Small intestine (tissue), 16 donors: ENCODE measurements around the gene PLSCR2. TPM values are rescaled to one million over a fixed set of nuclear protein-coding genes. Genes with fewer than 3 reads are reported as not detected.
A peak's percentile ranks its signal among the peaks of the same experiment; 100 is the strongest.

ENCODE experiments used
- DNase-seq, 2 donors: peaks; one replicate each; pipeline versions ENCODE4 v3.0.0 to v3.0.0-alpha.2; 2013
- FAIRE-seq: peaks from 2 replicates; lab custom pipeline; 2012; peaks lifted over from hg19 to GRCh38; lab: Jason Lieb, UNC
- H3K27ac ChIP-seq, 3 donors: one replicate each; pipeline ENCODE4 v1.5.1; 2013; ENCODE audit warnings: low read length in 2 of 3, mild to moderate bottlenecking in 2 of 3, control low read depth in 1 of 3, inconsistent platforms in 1 of 3, low read depth in 1 of 3, moderate library complexity in 1 of 3
- H3K27me3 ChIP-seq, 3 donors: one replicate each; pipeline ENCODE4 v1.6.1; 2013; ENCODE audit warnings: low read length in 3 of 3, inconsistent platforms in 1 of 3; ENCODE audit not compliant: control insufficient read depth in 3 of 3, insufficient read depth in 3 of 3
- H3K36me3 ChIP-seq, 3 donors: one replicate each; pipeline ENCODE4 v1.6.1; 2013; ENCODE audit warnings: low read length in 3 of 3, inconsistent platforms in 1 of 3, low read depth in 1 of 3, mild to moderate bottlenecking in 1 of 3, moderate library complexity in 1 of 3; ENCODE audit not compliant: control insufficient read depth in 3 of 3, insufficient read depth in 2 of 3
- H3K4me1 ChIP-seq, 3 donors: one replicate each; pipeline ENCODE4 v1.6.1; 2013; ENCODE audit warnings: low read length in 2 of 3, inconsistent platforms in 1 of 3, low read depth in 1 of 3, mild to moderate bottlenecking in 1 of 3, moderate library complexity in 1 of 3; ENCODE audit not compliant: control insufficient read depth in 3 of 3, insufficient read depth in 2 of 3
- H3K4me3 ChIP-seq, 3 donors: one replicate each; pipeline ENCODE4 v1.5.1; 2013; ENCODE audit warnings: low read length in 3 of 3, control low read depth in 1 of 3, inconsistent platforms in 1 of 3, low read depth in 1 of 3, mild to moderate bottlenecking in 1 of 3, moderate library complexity in 1 of 3
- H3K9me3 ChIP-seq, 2 donors: one replicate each; pipeline ENCODE4 v1.6.1; 2013; ENCODE audit warnings: low read depth in 1 of 2, low read length in 1 of 2; ENCODE audit not compliant: control insufficient read depth in 2 of 2, insufficient read depth in 1 of 2
- WGBS, 3 donors: extraction: QIAGEN DNeasy Blood & Tissue Kit; methylation state at CpG; one replicate each; pipeline ENCODE4 v1.1.7; 2013; 5-methylcytosine and 5-hydroxymethylcytosine counted together
- long read RNA-seq, 10 donors: transcript quantifications; one replicate each; lab custom pipeline, GENCODE V29; 2026
- polyA plus RNA-seq, 4 donors: library from polyadenylated mRNA; stranded (reverse) in 3 of 4; unstranded in 1 of 4; fragments of 200-250 nt in 3 of 4; fragments of 120-200 nt in 1 of 4; gene quantifications; one replicate each; pipeline versions ENCODE4 v1.2.1 to v1.2.3, GENCODE V29; 2013
- donor health status: healthy with polysubstance abuse.
- donor health status: control.
- donor health status: control.
- donor health status: Bipolar disorder and iron deficiency.
- donor health status: healthy.

The PLSCR2 gene, protein sequence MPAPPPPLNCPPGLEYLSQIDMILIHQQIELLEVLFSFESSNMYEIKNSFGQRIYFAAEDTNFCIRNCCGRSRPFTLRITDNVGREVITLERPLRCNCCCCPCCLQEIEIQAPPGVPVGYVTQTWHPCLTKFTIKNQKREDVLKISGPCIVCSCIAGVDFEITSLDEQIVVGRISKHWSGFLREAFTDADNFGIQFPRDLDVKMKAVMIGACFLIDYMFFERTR
- polyA plus RNA-seq, result under 1 TPM in 1 of 4 donors, not detected in 3; 0.65 TPM
- long read RNA-seq, donor 1, result 0 reads
- long read RNA-seq, donor 2, result 0 reads
- long read RNA-seq, donor 3, result 0 reads
- long read RNA-seq, donor 4, result 0 reads
- long read RNA-seq, donor 5, result 0 reads
- long read RNA-seq, donor 6, result 0 reads
- long read RNA-seq, donor 7, result 0 reads
- long read RNA-seq, donor 8, result 0 reads
- long read RNA-seq, donor 9, result 0 reads
- long read RNA-seq, donor 10, result 0 reads

DNA sequence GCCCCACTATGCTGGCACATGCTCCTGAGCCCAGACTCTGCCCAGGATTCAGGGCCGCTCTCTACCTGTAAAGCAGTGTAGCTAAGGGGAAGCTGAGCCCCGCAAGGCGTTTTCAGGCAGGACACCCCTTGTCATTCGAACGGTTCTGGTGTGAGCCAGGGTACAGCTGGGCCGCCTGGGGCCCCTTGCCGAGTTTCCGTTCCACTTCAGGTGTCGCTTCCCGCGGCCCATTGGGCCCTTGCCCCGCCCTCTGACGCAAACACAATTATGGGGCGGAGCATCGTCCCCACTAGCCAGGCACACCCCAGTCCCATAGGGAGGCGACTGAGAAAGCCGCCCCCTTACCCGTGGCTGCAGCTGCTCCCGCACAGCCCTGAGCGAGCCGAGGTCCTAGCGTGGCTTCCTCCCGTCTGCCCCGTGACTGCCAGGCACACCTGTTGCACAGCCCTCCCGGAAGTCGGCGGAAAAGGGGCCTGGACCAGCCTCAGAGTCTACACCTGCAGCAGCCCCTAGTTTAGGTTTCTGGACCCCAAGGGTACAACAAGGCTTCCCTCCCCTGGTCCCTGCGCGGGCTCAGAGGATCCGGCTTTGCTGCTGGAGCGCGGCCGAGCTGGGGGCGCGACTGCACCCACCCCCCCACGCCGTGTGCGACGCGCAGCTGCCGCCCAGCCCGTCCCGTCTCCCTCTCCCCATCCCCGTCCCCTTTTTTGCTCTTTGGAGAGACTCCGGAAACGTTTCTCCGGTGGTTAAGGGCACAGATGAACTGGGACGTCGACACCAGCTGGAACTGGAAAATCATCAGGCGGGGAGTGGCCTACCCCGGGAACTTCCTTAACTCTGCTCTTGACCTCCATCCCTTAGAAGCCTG lies at the start of gene PLSCR2:
Gene PLSCR2 (minus strand): TSS at position 412 of the 868 bp plus-strand sequence. CDS start 9,657 bp downstream, outside the sequence.
- Histone ChIP-seq H3K4me1 (no peaks in the 10 kb centered on the region), H3K36me3 (no peaks in the 10 kb centered on the region), H3K27ac (peak within 1 kb of the TSS; percentile 85 to 97 (median 92)), H3K4me3 (peak within 1 kb of the TSS; percentile 50 to 95 (median 73)), H3K27me3 (no peaks in the 10 kb centered on the region), H3K9me3 (no peaks in the 10 kb centered on the region)
- 6 to 10% (median 8%) methylated on average over 50 to 51 of the region's 51 CpGs for WGBS, 3 donors
- no peak for FAIRE-seq
- DNase-seq, result peak; percentile 87 to 93

DNA sequence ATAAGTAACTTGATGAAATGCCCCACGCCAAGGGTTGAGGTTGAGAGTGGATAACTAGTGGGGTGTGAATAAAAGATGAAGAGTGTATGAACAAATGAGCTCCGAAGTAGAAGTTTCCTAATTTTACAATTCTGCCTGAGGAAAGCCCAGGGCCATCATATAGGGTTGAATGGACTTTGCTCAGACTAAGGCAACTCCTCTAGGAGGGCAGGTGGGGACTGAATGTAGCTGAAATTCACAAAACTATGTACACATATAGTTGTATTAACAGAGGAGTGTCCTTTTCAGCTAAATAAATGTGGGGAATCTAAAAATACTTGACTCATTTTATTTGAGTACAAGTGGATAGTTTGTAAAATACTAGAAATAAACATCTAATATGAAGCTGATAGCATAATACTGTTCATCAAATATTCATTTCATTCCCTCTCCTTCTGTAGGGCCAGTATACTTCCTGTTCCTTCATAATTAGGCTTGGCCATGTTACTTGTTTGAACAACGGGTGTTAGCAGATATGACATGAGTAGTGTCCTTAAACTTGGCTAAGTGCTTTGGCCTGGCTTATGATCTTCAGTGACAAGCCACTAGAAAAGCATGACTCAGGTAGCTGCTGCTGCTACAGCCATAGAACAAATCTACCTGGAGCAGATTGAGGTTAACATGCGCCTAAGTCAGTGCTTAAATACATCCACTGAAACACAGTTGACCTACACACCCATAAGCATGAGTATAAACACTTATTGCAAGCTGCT lies 48.5 kb upstream of the PLSCR2 start:
- Histone ChIP-seq H3K4me1 (peaks cover 0 to 19% (median 0%) of the 10 kb centered on the region in 3 donors), H3K36me3 (peaks cover 2 to 13% (median 7%) of the 10 kb centered on the region in 3 donors), H3K4me3 (no peak overlapping the region), H3K27ac (peak overlapping the region in 2 of 3 donors; percentile 7 to 60), H3K9me3 (peaks cover 0 to 4% of the 10 kb centered on the region in 2 donors), H3K27me3 (no peaks in the 10 kb centered on the region)
- DNase-seq (peak; percentile 61 to 63), FAIRE-seq (no peak)
- WGBS, 3 donors, result 57 to 76% (median 66%) methylated on average over 4 of the region's 4 CpGs

DNA sequence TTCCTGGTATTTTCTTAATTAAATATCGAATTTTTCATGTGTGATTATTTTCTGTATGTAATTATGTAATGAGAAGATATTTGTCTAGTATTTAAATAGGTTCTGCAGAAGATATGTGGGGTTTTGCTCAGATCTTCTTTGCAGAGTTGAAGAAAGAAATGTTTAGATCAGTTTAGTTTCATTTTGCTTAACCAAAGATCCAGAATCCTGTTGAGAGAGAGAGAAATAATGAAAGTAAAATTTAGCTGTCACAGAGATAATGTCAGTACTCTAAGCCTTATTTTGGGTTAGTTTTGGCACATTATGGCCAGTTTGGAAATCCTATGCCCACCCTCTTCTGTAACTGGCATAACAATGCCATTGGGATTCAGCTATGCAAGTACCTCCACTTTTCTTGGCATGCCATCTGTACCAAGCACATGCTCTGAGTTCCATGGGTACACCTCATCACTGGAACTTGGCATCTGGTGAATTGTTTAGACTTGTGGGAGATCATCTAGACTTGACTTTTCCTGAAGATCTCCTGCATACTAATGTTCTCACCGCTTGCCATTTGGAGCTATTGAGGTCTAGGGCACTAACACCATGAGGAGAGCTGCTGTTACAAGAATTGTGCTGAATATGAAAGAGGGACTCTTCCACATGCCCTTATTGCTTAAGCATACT lies 44.2 kb upstream of the PLSCR2 start:
- H3K36me3 ChIP-seq, result peaks cover 0 to 9% (median 4%) of the 10 kb centered on the region in 3 donors
- peaks cover 0 to 4% of the 10 kb centered on the region in 2 donors for H3K9me3 ChIP-seq
- H3K27me3 ChIP-seq, result no peaks in the 10 kb centered on the region
- peaks cover 0 to 33% (median 0%) of the 10 kb centered on the region in 3 donors for H3K4me1 ChIP-seq
- H3K27ac ChIP-seq, result peak overlapping the region in 2 of 3 donors; percentile 3 to 41
- DNase-seq (no peak), FAIRE-seq (no peak)
- 84 to 90% (median 88%) methylated on average over 2 of the region's 2 CpGs for WGBS, 3 donors
- H3K4me3 ChIP-seq, result no peak overlapping the region

DNA sequence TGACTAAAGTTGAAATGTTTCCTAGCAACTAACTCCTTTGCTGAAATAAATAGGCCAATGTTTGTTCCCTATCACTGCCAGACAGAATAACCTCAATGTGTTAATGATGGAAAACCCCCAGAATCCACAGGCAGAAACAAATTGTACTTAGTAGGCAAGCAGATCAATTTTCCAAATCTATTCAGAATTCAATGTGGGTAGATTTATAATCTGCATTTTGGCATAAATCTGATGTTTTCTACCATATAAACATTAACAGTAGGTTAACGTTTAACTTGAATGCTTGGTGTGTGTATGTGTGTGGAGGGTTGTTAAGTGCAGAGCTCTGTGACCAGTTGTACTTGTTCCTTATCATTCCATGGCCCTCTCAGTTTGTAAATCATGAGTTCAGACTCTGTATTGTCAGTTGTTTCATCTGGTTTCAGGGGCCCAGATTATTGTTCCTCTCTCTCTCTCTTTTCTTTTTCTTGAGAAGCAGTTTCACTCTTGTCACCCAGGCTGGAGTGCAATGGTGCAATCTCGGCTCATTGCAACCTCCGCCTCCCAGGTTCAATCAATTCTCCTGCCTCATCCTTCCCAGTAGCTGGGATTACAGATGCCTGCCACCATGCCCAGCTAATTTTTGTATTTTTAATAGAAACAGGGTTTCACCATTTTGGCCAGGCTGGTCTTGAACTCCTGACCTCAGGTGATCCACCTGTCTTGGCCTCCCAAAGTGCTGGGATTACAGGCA lies 42.2 kb upstream of the PLSCR2 start:
- H3K27me3 ChIP-seq, result no peaks in the 10 kb centered on the region
- H3K4me1 ChIP-seq, result peaks cover 0 to 35% (median 4%) of the 10 kb centered on the region in 3 donors
- FAIRE-seq, result no peak
- peak; percentile 53 to 89 for DNase-seq
- H3K27ac ChIP-seq, result peak overlapping the region in 1 of 3 donors; percentile 89
- H3K4me3 ChIP-seq, result no peak overlapping the region
- peaks cover 0 to 9% (median 3%) of the 10 kb centered on the region in 3 donors for H3K36me3 ChIP-seq
- 25 to 45% (median 41%) methylated on average over 3 of the region's 3 CpGs for WGBS, 3 donors
- peaks cover 0 to 4% of the 10 kb centered on the region in 2 donors for H3K9me3 ChIP-seq

DNA sequence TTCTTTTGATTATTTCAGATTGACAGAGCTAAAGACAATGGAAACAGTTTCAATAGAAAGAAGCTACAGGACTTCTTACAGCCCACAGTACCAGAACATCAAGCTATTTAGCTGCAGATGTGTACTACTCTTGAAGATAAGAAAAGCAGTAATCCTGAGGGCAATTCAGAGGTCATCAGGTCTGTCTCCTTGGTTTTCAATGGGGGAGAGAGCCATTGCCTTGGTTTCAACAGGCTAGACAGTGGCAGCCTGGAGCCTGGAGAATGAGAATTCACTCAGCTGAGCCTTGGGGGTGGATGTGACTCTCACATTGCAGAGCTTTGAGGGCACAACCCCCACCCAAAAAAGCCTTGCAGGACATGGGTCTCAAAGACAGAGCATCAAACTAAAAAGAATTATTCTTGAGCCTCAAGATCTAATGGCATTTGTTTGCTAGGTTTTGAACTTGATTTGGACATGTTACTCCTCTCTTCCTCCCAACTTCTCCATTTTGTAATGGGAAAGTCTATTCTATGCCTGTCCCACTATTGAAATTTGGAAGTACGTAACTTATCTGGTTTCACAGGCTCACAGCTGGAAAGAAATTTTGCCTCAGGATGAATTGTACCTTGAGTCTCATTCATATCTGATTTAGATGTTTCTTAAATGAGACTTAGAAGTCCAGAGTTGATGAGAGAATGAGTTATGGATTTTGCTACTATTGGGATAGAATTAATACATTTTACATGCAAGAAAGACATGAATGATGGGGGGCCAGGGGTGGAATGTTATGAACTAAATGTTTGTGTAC lies 38.2 kb upstream of the PLSCR2 start:
- FAIRE-seq (no peak), DNase-seq (no peak)
- WGBS, 3 donors, result 93 to 96% (median 96%) methylated on average over 1 of the region's 1 CpG
- no peak overlapping the region for H3K4me3 ChIP-seq
- H3K27ac ChIP-seq, result peak overlapping the region in 2 of 3 donors; percentile 59 to 77
- no peaks in the 10 kb centered on the region for H3K36me3 ChIP-seq
- H3K4me1 ChIP-seq, result peaks cover 0 to 38% (median 4%) of the 10 kb centered on the region in 3 donors
- H3K9me3 ChIP-seq, result no peaks in the 10 kb centered on the region
- H3K27me3 ChIP-seq, result no peaks in the 10 kb centered on the region

DNA sequence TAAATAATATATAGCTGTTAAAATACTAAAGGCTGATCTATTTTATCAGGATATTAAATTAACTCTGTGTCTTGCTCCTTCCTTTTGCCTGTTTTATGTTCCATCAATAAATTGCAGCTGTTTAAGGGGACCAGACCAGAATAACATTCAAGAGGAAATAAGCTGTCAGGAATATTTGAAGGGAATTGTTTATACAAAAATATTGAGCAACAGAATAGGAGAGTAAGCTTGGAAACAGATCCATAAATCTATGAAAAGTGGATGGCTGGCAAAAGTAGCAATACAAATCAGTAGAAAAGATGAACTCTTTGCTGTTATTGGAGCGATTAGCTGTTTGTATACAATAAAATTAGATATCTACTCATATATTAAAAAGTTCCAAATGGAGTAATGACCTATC lies 36.2 kb upstream of the PLSCR2 start:
- no peaks in the 10 kb centered on the region for H3K36me3 ChIP-seq
- FAIRE-seq (no peak), DNase-seq (no peak)
- 72 to 97% (median 86%) methylated on average over 1 of the region's 1 CpG for WGBS, 3 donors
- H3K4me3 ChIP-seq, result no peak overlapping the region
- H3K27ac ChIP-seq, result no peak overlapping the region
- H3K4me1 ChIP-seq, result peaks cover 0 to 24% (median 4%) of the 10 kb centered on the region in 3 donors
- no peaks in the 10 kb centered on the region for H3K27me3 ChIP-seq
- no peaks in the 10 kb centered on the region for H3K9me3 ChIP-seq
